Measurements from ENCODE around the gene CDC14B.
"Not testable (repeated sequence)": the region's sequence is repeated elsewhere in the genome, so short reads cannot be mapped to it uniquely, and the experiment has no call there.

Gene CDC14B

GRCh38 chr9:96607971-96608370 lies 11.7 kb downstream of the CDC14B start:
- peaks cover 13% of the 10 kb centered on the region for H3K4me1 ChIP-seq (ENCODE audit: control insufficient read depth, low read depth, low read length)
- H3K9ac ChIP-seq (ENCODE audit: low read length): no peak overlapping the region
- H3K4me3 ChIP-seq (ENCODE audit: low read length): no peak overlapping the region
- H3K27ac ChIP-seq (ENCODE audit: low read length): no peak overlapping the region
- H3K9me3 ChIP-seq (ENCODE audit: control insufficient read depth, low read depth, low read length): no peaks in the 10 kb centered on the region
- no peaks in the 10 kb centered on the region for H3K27me3 ChIP-seq (ENCODE audit: control insufficient read depth, insufficient read depth, low read length)
- H3K36me3 ChIP-seq (ENCODE audit: control insufficient read depth, low read depth, low read length): no peaks in the 10 kb centered on the region

GRCh38 chr9:96605328-96605727 lies 14.3 kb downstream of the CDC14B start:
- no peak overlapping the region for H3K9ac ChIP-seq (ENCODE audit: low read length)
- H3K4me1 ChIP-seq (ENCODE audit: control insufficient read depth, low read depth, low read length): no peaks in the 10 kb centered on the region
- H3K27ac ChIP-seq (ENCODE audit: low read length): no peak overlapping the region
- no peaks in the 10 kb centered on the region for H3K27me3 ChIP-seq (ENCODE audit: control insufficient read depth, insufficient read depth, low read length)
- no peak overlapping the region for H3K4me3 ChIP-seq (ENCODE audit: low read length)
- H3K36me3 ChIP-seq (ENCODE audit: control insufficient read depth, low read depth, low read length): no peaks in the 10 kb centered on the region
- no peaks in the 10 kb centered on the region for H3K9me3 ChIP-seq (ENCODE audit: control insufficient read depth, low read depth, low read length)

GRCh38 chr9:96604004-96604319 lies 15.7 kb downstream of the CDC14B start:
- no peak overlapping the region for H3K27ac ChIP-seq (ENCODE audit: low read length)
- H3K4me1 ChIP-seq (ENCODE audit: control insufficient read depth, low read depth, low read length): no peaks in the 10 kb centered on the region
- no peaks in the 10 kb centered on the region for H3K27me3 ChIP-seq (ENCODE audit: control insufficient read depth, insufficient read depth, low read length)
- H3K36me3 ChIP-seq (ENCODE audit: control insufficient read depth, low read depth, low read length): no peaks in the 10 kb centered on the region
- H3K9ac ChIP-seq (ENCODE audit: low read length): no peak overlapping the region
- no peaks in the 10 kb centered on the region for H3K9me3 ChIP-seq (ENCODE audit: control insufficient read depth, low read depth, low read length)
- H3K4me3 ChIP-seq (ENCODE audit: low read length): no peak overlapping the region

- no peaks in the 10 kb centered on the region for H3K36me3 ChIP-seq (ENCODE audit: control insufficient read depth, low read depth, low read length)
- H3K27me3 ChIP-seq (ENCODE audit: control insufficient read depth, insufficient read depth, low read length): no peaks in the 10 kb centered on the region
- H3K9ac ChIP-seq (ENCODE audit: low read length): no peak overlapping the region
- H3K4me1 ChIP-seq (ENCODE audit: control insufficient read depth, low read depth, low read length): no peaks in the 10 kb centered on the region
- no peaks in the 10 kb centered on the region for H3K9me3 ChIP-seq (ENCODE audit: control insufficient read depth, low read depth, low read length)
- no peak overlapping the region for H3K27ac ChIP-seq (ENCODE audit: low read length)
- H3K4me3 ChIP-seq (ENCODE audit: low read length): no peak overlapping the region
These were observed 16.2 kb downstream of the CDC14B start for GRCh38 chr9:96603305-96604003.

- Histone ChIP-seq H3K36me3 (ENCODE audit: control insufficient read depth, low read depth, low read length) (no peaks in the 10 kb centered on the region), H3K4me3 (ENCODE audit: low read length) (no peak overlapping the region), H3K27ac (ENCODE audit: low read length) (no peak overlapping the region), H3K4me1 (ENCODE audit: control insufficient read depth, low read depth, low read length) (peaks cover 5% of the 10 kb centered on the region), H3K27me3 (ENCODE audit: control insufficient read depth, insufficient read depth, low read length) (no peaks in the 10 kb centered on the region), H3K9ac (ENCODE audit: low read length) (no peak overlapping the region), H3K9me3 (ENCODE audit: control insufficient read depth, low read depth, low read length) (no peaks in the 10 kb centered on the region)
These were observed 20.3 kb downstream of the CDC14B start for GRCh38 chr9:96599298-96599697.

GRCh38 chr9:96596601-96597111 lies 23.0 kb downstream of the CDC14B start:
- Histone ChIP-seq H3K4me1 (ENCODE audit: control insufficient read depth, low read depth, low read length) (peaks cover 5% of the 10 kb centered on the region), H3K27ac (ENCODE audit: low read length) (no peak overlapping the region), H3K9me3 (ENCODE audit: control insufficient read depth, low read depth, low read length) (no peaks in the 10 kb centered on the region), H3K36me3 (ENCODE audit: control insufficient read depth, low read depth, low read length) (no peaks in the 10 kb centered on the region), H3K9ac (ENCODE audit: low read length) (no peak overlapping the region), H3K4me3 (ENCODE audit: low read length) (no peak overlapping the region), H3K27me3 (ENCODE audit: control insufficient read depth, insufficient read depth, low read length) (no peaks in the 10 kb centered on the region)

GRCh38 chr9:96587338-96588315 lies 32.0 kb downstream of the CDC14B start:
- H3K4me1 ChIP-seq (ENCODE audit: control insufficient read depth, low read depth, low read length): peaks cover 16% of the 10 kb centered on the region
- no peak overlapping the region for H3K4me3 ChIP-seq (ENCODE audit: low read length)
- H3K9ac ChIP-seq (ENCODE audit: low read length): no peak overlapping the region
- H3K36me3 ChIP-seq (ENCODE audit: control insufficient read depth, low read depth, low read length): no peaks in the 10 kb centered on the region
- H3K27me3 ChIP-seq (ENCODE audit: control insufficient read depth, insufficient read depth, low read length): no peaks in the 10 kb centered on the region
- no peaks in the 10 kb centered on the region for H3K9me3 ChIP-seq (ENCODE audit: control insufficient read depth, low read depth, low read length)
- no peak overlapping the region for H3K27ac ChIP-seq (ENCODE audit: low read length)

- Histone ChIP-seq H3K27ac (ENCODE audit: low read length) (no peak overlapping the region), H3K4me3 (ENCODE audit: low read length) (no peak overlapping the region), H3K9ac (ENCODE audit: low read length) (no peak overlapping the region), H3K27me3 (ENCODE audit: control insufficient read depth, insufficient read depth, low read length) (no peaks in the 10 kb centered on the region), H3K4me1 (ENCODE audit: control insufficient read depth, low read depth, low read length) (peaks cover 16% of the 10 kb centered on the region), H3K36me3 (ENCODE audit: control insufficient read depth, low read depth, low read length) (no peaks in the 10 kb centered on the region), H3K9me3 (ENCODE audit: control insufficient read depth, low read depth, low read length) (no peaks in the 10 kb centered on the region)
These were observed 34.2 kb downstream of the CDC14B start for GRCh38 chr9:96585426-96585825.

- not testable (repeated sequence) for H3K27me3 ChIP-seq (ENCODE audit: control insufficient read depth, insufficient read depth, low read length); H3K9me3 ChIP-seq (ENCODE audit: control insufficient read depth, low read depth, low read length); H3K4me3 ChIP-seq (ENCODE audit: low read length); H3K9ac ChIP-seq (ENCODE audit: low read length); H3K27ac ChIP-seq (ENCODE audit: low read length); H3K36me3 ChIP-seq (ENCODE audit: control insufficient read depth, low read depth, low read length)
- H3K4me1 ChIP-seq (ENCODE audit: control insufficient read depth, low read depth, low read length): peaks cover 13% of the 10 kb centered on the region
These were observed 37.4 kb downstream of the CDC14B start for GRCh38 chr9:96582199-96582598.

GRCh38 chr9:96581786-96582185 lies 37.9 kb downstream of the CDC14B start:
- Histone ChIP-seq H3K36me3 (ENCODE audit: control insufficient read depth, low read depth, low read length) (no peaks in the 10 kb centered on the region), H3K27ac (ENCODE audit: low read length) (no peak overlapping the region), H3K27me3 (ENCODE audit: control insufficient read depth, insufficient read depth, low read length) (no peaks in the 10 kb centered on the region), H3K4me1 (ENCODE audit: control insufficient read depth, low read depth, low read length) (peaks cover 13% of the 10 kb centered on the region), H3K4me3 (ENCODE audit: low read length) (no peak overlapping the region), H3K9me3 (ENCODE audit: control insufficient read depth, low read depth, low read length) (no peaks in the 10 kb centered on the region), H3K9ac (ENCODE audit: low read length) (no peak overlapping the region)

GRCh38 chr9:96581301-96581700 lies 38.3 kb downstream of the CDC14B start:
- Histone ChIP-seq H3K9ac (ENCODE audit: low read length) (no peak overlapping the region), H3K4me1 (ENCODE audit: control insufficient read depth, low read depth, low read length) (peaks cover 13% of the 10 kb centered on the region), H3K4me3 (ENCODE audit: low read length) (no peak overlapping the region), H3K27ac (ENCODE audit: low read length) (no peak overlapping the region), H3K36me3 (ENCODE audit: control insufficient read depth, low read depth, low read length) (no peaks in the 10 kb centered on the region), H3K27me3 (ENCODE audit: control insufficient read depth, insufficient read depth, low read length) (no peaks in the 10 kb centered on the region), H3K9me3 (ENCODE audit: control insufficient read depth, low read depth, low read length) (no peaks in the 10 kb centered on the region)

All from iPS-18a (cell line).